Endodermal cell (in vitro differentiated cells): ENCODE results near the gene MOCS1. TPM values are rescaled to one million over a fixed set of nuclear protein-coding genes. Genes with fewer than 3 reads are reported as not detected.

ENCODE experiments used
- DNase-seq: peaks from one replicate; pipeline ENCODE4 v3.0.0-alpha.2; 2017
- H3K27ac ChIP-seq: 2 replicates; pipeline ENCODE4 v1.5.1; 2013; ENCODE audit warnings: mild to moderate bottlenecking, low read depth, low read length, moderate library complexity
- H3K27me3 ChIP-seq: 2 replicates; pipeline ENCODE4 v1.6.1; 2013; ENCODE audit warnings: mild to moderate bottlenecking, low read length, moderate library complexity; ENCODE audit not compliant: insufficient read depth, control insufficient read depth, poor library complexity, severe bottlenecking
- H3K36me3 ChIP-seq: 2 replicates; pipeline ENCODE4 v1.7.0; 2013; ENCODE audit warnings: mild to moderate bottlenecking, low read length, moderate library complexity; ENCODE audit not compliant: control insufficient read depth, insufficient read depth
- H3K4me1 ChIP-seq: one replicate; pipeline ENCODE4 v1.7.0; 2013; ENCODE audit warnings: low read length; ENCODE audit not compliant: control insufficient read depth, insufficient read depth
- H3K4me3 ChIP-seq: 2 replicates; pipeline ENCODE4 v1.5.1; 2013; ENCODE audit warnings: mild to moderate bottlenecking, low read length, moderate library complexity
- H3K9ac ChIP-seq: 2 replicates; pipeline ENCODE4 v1.6.1; 2013; ENCODE audit warnings: mild to moderate bottlenecking, low read length, moderate library complexity; ENCODE audit not compliant: poor library complexity, severe bottlenecking; ENCODE audit errors: extremely low read depth
- H3K9me3 ChIP-seq: 2 replicates; pipeline ENCODE4 v1.6.1; 2013; ENCODE audit warnings: mild to moderate bottlenecking, low read length, moderate library complexity; ENCODE audit not compliant: control insufficient read depth
- H3K27ac Mint-ChIP-seq: 2 replicates; pipeline ENCODE4 v1.8.0; 2020; ENCODE audit warnings: mixed read lengths
- H3K27me3 Mint-ChIP-seq: 2 replicates; pipeline ENCODE4 v1.8.0; 2021; ENCODE audit warnings: mild to moderate bottlenecking, mixed read lengths; ENCODE audit not compliant: insufficient read depth
- H3K36me3 Mint-ChIP-seq: 2 replicates; pipeline ENCODE4 v1.8.0; 2020; ENCODE audit warnings: low read depth, mixed read lengths
- H3K4me1 Mint-ChIP-seq: 2 replicates; pipeline ENCODE4 v1.8.0; 2020; ENCODE audit warnings: mixed read lengths
- H3K4me3 Mint-ChIP-seq: 2 replicates; pipeline ENCODE4 v1.8.0; 2020; ENCODE audit warnings: mild to moderate bottlenecking, moderate library complexity, mixed read lengths
- H3K9me3 Mint-ChIP-seq: 2 replicates; pipeline ENCODE4 v1.8.0; 2020; ENCODE audit warnings: mild to moderate bottlenecking, mixed read lengths
- WGBS, 2 experiments: methylation state at CpG; one replicate each; pipeline versions ENCODE4 v1.1.5 to v1.1.7; 2013; ENCODE audit warnings: missing lambda C conversion rate in 2 of 2, mixed read lengths in 1 of 2; ENCODE audit not compliant: insufficient coverage in 1 of 2, insufficient read length in 1 of 2; 5-methylcytosine and 5-hydroxymethylcytosine counted together
- total RNA-seq, 2 donors: library from RNA; stranded (reverse); fragmentation: NEBNext Ultra II Directional in 1 of 2; extraction: Animal tissue kit (Norgen Biotek cat#: 25700) in 1 of 2; gene quantifications; 2 replicates in 1 of 2; 3 replicates in 1 of 2; pipeline ENCODE4 v1.2.1, GENCODE V29; 2021
- TF ChIP-seq, protein P1 (sequence below): fragments of 200-600 bp; sonication (generic); conservative IDR thresholded peaks from 2 replicates; pipeline ENCODE4 v1.5.0; 2021; ENCODE audit warnings: antibody characterized with exemption, mild to moderate bottlenecking

The MOCS1 gene
- total RNA-seq, 2 donors from 2014 or later = 8.7 to 11.3 TPM

DNA sequence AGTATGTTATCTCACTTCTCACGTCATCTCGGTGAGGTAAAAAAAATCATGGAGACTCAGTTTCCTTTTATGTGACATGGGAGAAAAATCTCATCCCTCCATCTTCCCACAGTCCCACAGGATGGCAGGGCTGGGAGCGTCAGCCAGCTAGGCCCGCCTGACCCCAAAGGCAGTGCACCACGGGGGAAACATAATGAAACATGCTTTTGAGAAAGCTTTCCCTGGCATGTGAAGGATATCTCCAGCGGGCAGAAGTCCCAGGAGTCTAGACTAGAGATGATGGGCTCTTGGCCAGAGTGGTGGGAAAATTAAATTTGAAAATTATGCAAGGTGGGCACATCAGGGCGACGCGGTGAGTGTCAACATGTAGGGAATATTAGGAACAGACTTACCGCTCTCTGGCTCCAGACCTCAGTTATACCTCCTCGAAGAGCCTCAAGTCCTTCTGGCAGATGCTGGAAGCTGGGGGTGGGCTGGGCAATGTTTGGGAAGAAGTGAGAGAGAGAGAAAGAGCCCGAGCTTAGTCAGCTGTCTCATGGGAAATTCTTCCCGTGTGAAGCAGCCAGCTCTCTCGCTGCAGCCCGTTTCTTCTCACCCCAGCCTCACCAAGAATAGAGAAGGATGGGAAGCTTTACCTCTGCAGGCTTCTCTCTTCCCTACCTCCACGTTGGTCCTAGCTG, 52.3 kb downstream of the MOCS1 start:
- no peak for DNase-seq
- WGBS, 2 experiments = 80 to 89% methylated on average over 13 to 16 of the region's 16 CpGs
- H3K9me3 Mint-ChIP-seq = no peaks in the 10 kb centered on the region
- H3K4me1 ChIP-seq = peaks cover 7% of the 10 kb centered on the region
- peaks cover 7% of the 10 kb centered on the region for H3K4me1 Mint-ChIP-seq
- H3K36me3 ChIP-seq = no peaks in the 10 kb centered on the region
- no peak overlapping the region for H3K27ac Mint-ChIP-seq
- H3K9me3 ChIP-seq = no peaks in the 10 kb centered on the region
- no peak overlapping the region for H3K4me3 ChIP-seq
- TF ChIP-seq, protein P1, sequence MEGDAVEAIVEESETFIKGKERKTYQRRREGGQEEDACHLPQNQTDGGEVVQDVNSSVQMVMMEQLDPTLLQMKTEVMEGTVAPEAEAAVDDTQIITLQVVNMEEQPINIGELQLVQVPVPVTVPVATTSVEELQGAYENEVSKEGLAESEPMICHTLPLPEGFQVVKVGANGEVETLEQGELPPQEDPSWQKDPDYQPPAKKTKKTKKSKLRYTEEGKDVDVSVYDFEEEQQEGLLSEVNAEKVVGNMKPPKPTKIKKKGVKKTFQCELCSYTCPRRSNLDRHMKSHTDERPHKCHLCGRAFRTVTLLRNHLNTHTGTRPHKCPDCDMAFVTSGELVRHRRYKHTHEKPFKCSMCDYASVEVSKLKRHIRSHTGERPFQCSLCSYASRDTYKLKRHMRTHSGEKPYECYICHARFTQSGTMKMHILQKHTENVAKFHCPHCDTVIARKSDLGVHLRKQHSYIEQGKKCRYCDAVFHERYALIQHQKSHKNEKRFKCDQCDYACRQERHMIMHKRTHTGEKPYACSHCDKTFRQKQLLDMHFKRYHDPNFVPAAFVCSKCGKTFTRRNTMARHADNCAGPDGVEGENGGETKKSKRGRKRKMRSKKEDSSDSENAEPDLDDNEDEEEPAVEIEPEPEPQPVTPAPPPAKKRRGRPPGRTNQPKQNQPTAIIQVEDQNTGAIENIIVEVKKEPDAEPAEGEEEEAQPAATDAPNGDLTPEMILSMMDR = no peak
- H3K27me3 ChIP-seq = no peaks in the 10 kb centered on the region
- H3K36me3 Mint-ChIP-seq = no peaks in the 10 kb centered on the region
- H3K9ac ChIP-seq = no peak overlapping the region
- H3K27me3 Mint-ChIP-seq = no peaks in the 10 kb centered on the region
- no peak overlapping the region for H3K27ac ChIP-seq
- H3K4me3 Mint-ChIP-seq = no peak overlapping the region

DNA sequence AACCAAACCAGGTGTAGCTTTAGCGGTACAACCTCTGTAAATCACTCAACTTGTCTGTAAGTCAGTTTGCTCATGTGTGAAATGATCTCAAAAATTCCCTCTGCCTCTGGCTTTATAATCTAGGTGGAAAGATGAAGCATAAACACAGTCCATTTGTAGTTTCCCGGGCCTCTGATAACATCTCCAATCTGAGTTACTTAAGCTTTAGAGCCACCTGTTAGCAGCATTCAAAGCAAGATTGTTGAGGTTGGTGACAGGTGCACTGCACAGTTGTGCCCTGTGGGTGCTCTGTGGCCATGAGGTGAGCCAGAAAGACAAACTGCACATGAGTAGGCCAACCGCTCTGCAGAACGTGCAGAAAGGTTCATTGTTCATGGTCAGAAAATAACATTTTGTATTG, 53.7 kb downstream of the MOCS1 start:
- no peaks in the 10 kb centered on the region for H3K4me1 ChIP-seq
- no peak for DNase-seq
- no peaks in the 10 kb centered on the region for H3K27me3 Mint-ChIP-seq
- no peaks in the 10 kb centered on the region for H3K9me3 ChIP-seq
- no peaks in the 10 kb centered on the region for H3K36me3 Mint-ChIP-seq
- no peak overlapping the region for H3K27ac ChIP-seq
- H3K9ac ChIP-seq = no peak overlapping the region
- no peaks in the 10 kb centered on the region for H3K36me3 ChIP-seq
- no peaks in the 10 kb centered on the region for H3K27me3 ChIP-seq
- TF ChIP-seq, protein P1 = no peak
- H3K4me3 ChIP-seq = no peak overlapping the region
- H3K4me1 Mint-ChIP-seq = no peaks in the 10 kb centered on the region
- no peaks in the 10 kb centered on the region for H3K9me3 Mint-ChIP-seq
- WGBS, 2 experiments = 85 to 91% methylated on average over 3 to 4 of the region's 4 CpGs
- no peak overlapping the region for H3K4me3 Mint-ChIP-seq
- H3K27ac Mint-ChIP-seq = no peak overlapping the region

DNA sequence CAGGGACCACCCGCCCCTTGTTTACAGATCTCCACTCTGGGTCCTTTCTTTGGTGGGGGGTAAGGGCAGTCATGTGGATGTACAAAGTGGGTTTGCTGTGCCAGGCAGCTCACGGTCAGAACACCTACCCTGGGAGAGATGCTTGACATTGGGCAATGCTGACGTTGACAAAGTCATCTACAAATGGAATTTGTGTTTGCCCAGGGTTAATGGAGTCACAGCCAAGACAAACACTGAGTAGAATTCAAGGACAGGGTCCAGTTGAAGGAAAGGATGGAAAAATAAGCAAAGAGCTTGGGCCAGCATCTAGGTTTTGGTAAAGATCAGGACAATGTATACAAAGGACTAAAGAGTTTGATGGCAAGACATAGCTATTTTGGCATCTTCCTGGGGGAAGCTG, 54.7 kb downstream of the MOCS1 start:
- no peaks in the 10 kb centered on the region for H3K4me1 Mint-ChIP-seq
- H3K36me3 Mint-ChIP-seq = no peaks in the 10 kb centered on the region
- H3K4me3 Mint-ChIP-seq = no peak overlapping the region
- H3K9me3 Mint-ChIP-seq = no peaks in the 10 kb centered on the region
- Histone ChIP-seq H3K4me1 (no peaks in the 10 kb centered on the region), H3K27me3 (peaks cover 5% of the 10 kb centered on the region), H3K9ac (no peak overlapping the region), H3K4me3 (no peak overlapping the region), H3K27ac (no peak overlapping the region), H3K9me3 (no peaks in the 10 kb centered on the region), H3K36me3 (no peaks in the 10 kb centered on the region)
- 88 to 89% methylated on average over 1 to 3 of the region's 3 CpGs for WGBS, 2 experiments
- TF ChIP-seq, protein P1 = no peak
- peaks cover 2% of the 10 kb centered on the region for H3K27me3 Mint-ChIP-seq
- no peak for DNase-seq
- no peak overlapping the region for H3K27ac Mint-ChIP-seq
